ENCODE results near the gene FBRS.

DNA sequence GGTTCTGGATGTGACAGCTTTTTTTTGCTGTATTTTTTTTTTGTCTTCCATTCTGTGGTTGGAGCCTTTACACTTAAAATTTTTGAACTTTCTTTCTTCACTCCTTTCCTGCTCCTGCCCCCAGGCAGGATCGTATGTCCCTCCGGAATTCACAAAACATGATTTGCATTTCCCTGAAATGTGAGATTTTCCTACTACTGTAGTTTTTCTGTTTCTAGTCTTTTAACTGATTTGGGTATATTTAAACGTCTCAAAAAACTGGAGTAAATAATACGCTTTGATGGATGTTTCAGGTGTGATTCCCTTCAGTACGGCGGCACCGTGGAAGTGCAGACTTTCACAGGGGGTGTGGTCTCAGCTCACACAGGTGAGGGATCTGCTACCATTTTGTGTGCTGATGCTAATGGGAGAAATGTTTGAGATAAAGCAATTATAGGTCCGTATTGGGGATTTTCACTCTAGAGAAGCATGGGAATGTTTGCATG is 41.4 kb downstream of the FBRS start:
- no peak for TF ChIP-seq POLR2A (IDR thresholded peaks at IDR 0.05)
- TF ChIP-seq, protein P1, sequence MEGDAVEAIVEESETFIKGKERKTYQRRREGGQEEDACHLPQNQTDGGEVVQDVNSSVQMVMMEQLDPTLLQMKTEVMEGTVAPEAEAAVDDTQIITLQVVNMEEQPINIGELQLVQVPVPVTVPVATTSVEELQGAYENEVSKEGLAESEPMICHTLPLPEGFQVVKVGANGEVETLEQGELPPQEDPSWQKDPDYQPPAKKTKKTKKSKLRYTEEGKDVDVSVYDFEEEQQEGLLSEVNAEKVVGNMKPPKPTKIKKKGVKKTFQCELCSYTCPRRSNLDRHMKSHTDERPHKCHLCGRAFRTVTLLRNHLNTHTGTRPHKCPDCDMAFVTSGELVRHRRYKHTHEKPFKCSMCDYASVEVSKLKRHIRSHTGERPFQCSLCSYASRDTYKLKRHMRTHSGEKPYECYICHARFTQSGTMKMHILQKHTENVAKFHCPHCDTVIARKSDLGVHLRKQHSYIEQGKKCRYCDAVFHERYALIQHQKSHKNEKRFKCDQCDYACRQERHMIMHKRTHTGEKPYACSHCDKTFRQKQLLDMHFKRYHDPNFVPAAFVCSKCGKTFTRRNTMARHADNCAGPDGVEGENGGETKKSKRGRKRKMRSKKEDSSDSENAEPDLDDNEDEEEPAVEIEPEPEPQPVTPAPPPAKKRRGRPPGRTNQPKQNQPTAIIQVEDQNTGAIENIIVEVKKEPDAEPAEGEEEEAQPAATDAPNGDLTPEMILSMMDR (IDR thresholded peaks at IDR 0.05): no peak

Measured in right lobe of liver (tissue), 4 donors.